GM21619 (cell line): ENCODE data around the gene DNAH6.

Experiments used
- ATAC-seq: cut with Tn5 transposase; IDR thresholded peaks from one replicate; pipeline ENCODE4 v1.9.1; 2021; ENCODE audit not compliant: unreplicated experiment

Gene DNAH6

GRCh38 chr2:84793641-84794040 lies 277.3 kb downstream of the DNAH6 start:
- no peak for ATAC-seq

- ATAC-seq: no peak
Observed at GRCh38 chr2:84796798-84797197, 280.5 kb downstream of the DNAH6 start.

GRCh38 chr2:84797271-84797670 lies 281.0 kb downstream of the DNAH6 start:
- ATAC-seq: no peak

- ATAC-seq: no peak
Observed at GRCh38 chr2:84799772-84800171, 283.5 kb downstream of the DNAH6 start.

GRCh38 chr2:84800194-84800805 lies 284.0 kb downstream of the DNAH6 start:
- peak; percentile 88 for ATAC-seq

GRCh38 chr2:84801811-84802210 lies 285.5 kb downstream of the DNAH6 start:
- no peak for ATAC-seq

GRCh38 chr2:84805250-84805958 lies 289.1 kb downstream of the DNAH6 start:
- ATAC-seq: no peak

- ATAC-seq: no peak
Observed at GRCh38 chr2:84807063-84807485, 290.8 kb downstream of the DNAH6 start.

GRCh38 chr2:84808279-84808678 lies 292.0 kb downstream of the DNAH6 start:
- no peak for ATAC-seq

- ATAC-seq: no peak
Observed at GRCh38 chr2:84811839-84812431, 295.6 kb downstream of the DNAH6 start.

GRCh38 chr2:84815146-84815545 lies 298.8 kb downstream of the DNAH6 start:
- ATAC-seq: no peak

- peak; percentile 71 for ATAC-seq
Observed at GRCh38 chr2:84816426-84817026, 300.2 kb downstream of the DNAH6 start.

- ATAC-seq: peak; percentile 92
Observed at GRCh38 chr2:84817239-84817655, 300.9 kb downstream of the DNAH6 start.

- no peak for ATAC-seq
Observed at GRCh38 chr2:84821806-84822205, 305.5 kb downstream of the DNAH6 start.

- no peak for ATAC-seq
Observed at GRCh38 chr2:84823229-84823628, 306.9 kb downstream of the DNAH6 start.

GRCh38 chr2:84823788-84824187 lies 307.5 kb downstream of the DNAH6 start:
- no peak for ATAC-seq

GRCh38 chr2:84827978-84828575 lies 311.8 kb downstream of the DNAH6 start:
- ATAC-seq: no peak

- no peak for ATAC-seq
Observed at GRCh38 chr2:84829693-84830092, 313.4 kb downstream of the DNAH6 start.

GRCh38 chr2:84830095-84830494 lies 313.8 kb downstream of the DNAH6 start:
- no peak for ATAC-seq

- ATAC-seq: no peak
Observed at GRCh38 chr2:84830758-84831500, 314.6 kb downstream of the DNAH6 start.
